GM12878 (cell line): ENCODE measurements around the gene TM4SF4. TPM values are rescaled to one million over a fixed set of nuclear protein-coding genes. Genes with fewer than 3 reads are reported as not detected.

ENCODE experiments used
- ATAC-seq: fragments of 200-7000 bp; cut with Tn5 transposase; 3 replicates; pipeline ENCODE4 v1.9.1; 2020; ENCODE audit warnings: mild to moderate bottlenecking, moderate library complexity
- BruUV-seq: library from RNA; stranded (reverse); fragments of 400-500 nt; replicated peaks from 2 replicates; lab custom pipeline; 2021; lab: Mats Ljungman, UMichigan
- CTCF ChIA-PET: fragments of 300-600 bp; sonication (Branson Sonifier 250); formaldehyde crosslinking; extraction: SDS; loops from one replicate; lab custom pipeline; 2021; ENCODE audit warnings: inconsistent platforms; lab: Yijun Ruan, JAX
- POLR2A ChIA-PET: fragments of 350-600 bp; formaldehyde crosslinking; extraction: SDS; loops from one replicate; lab custom pipeline; 2021; ENCODE audit warnings: inconsistent platforms; lab: Charles Lee
- RAD21 ChIA-PET: fragments of 300-600 bp; sonication (Branson Sonifier 250); formaldehyde crosslinking; loops from one replicate; lab custom pipeline; 2023; ENCODE audit warnings: antibody characterized with exemption; ENCODE audit not compliant: unreplicated experiment; lab: Charles Lee
- SMC1A ChIA-PET: fragments of 300-600 bp; sonication (Branson Sonifier 250); formaldehyde crosslinking; loops from one replicate; lab custom pipeline; 2023; ENCODE audit not compliant: unreplicated experiment, uncharacterized antibody; lab: Charles Lee
- DNase-seq: peaks from one replicate; pipeline ENCODE4 v3.0.0-alpha.2; 2011; ENCODE audit warnings: low read depth, low spot score
- FAIRE-seq: peaks from 3 replicates; lab custom pipeline; 2011; peaks lifted over from hg19 to GRCh38; lab: Jason Lieb, UNC
- H2AFZ ChIP-seq: 2 replicates; pipeline ENCODE4 v1.6.0; 2011; ENCODE audit warnings: low read depth, low read length, control low read depth; ENCODE audit not compliant: control insufficient read depth
- H3K27ac ChIP-seq: 2 replicates; pipeline ENCODE4 v1.5.1; 2011; ENCODE audit warnings: control low read depth; ENCODE audit not compliant: control insufficient read depth, insufficient read depth
- H3K27me3 ChIP-seq, 2 experiments: replicated peaks in 1 of 2; 2 replicates each; pipeline versions ENCODE4 v1.6.0 to v1.6.1; 2011; ENCODE audit warnings: low read length in 1 of 2; ENCODE audit not compliant: control insufficient read depth in 2 of 2, insufficient read depth in 2 of 2
- H3K36me3 ChIP-seq, 2 experiments: 2 replicates each; pipeline ENCODE4 v1.5.1; 2011; ENCODE audit warnings: low read length in 1 of 2; ENCODE audit not compliant: control insufficient read depth in 2 of 2, insufficient read depth in 2 of 2
- H3K4me1 ChIP-seq: 2 replicates; pipeline ENCODE4 v1.6.1; 2011; ENCODE audit warnings: mild to moderate bottlenecking, low read length, moderate library complexity, mixed read lengths; ENCODE audit not compliant: control insufficient read depth, insufficient read depth
- H3K4me2 ChIP-seq: 2 replicates; pipeline ENCODE4 v1.6.0; 2011; ENCODE audit warnings: control low read depth; ENCODE audit not compliant: control insufficient read depth, insufficient read depth
- H3K4me3 ChIP-seq: fragments of 200-600 bp; sonication (generic); 2 replicates; pipeline ENCODE4 v1.5.1; 2016
- H3K79me2 ChIP-seq: 2 replicates; pipeline ENCODE4 v1.6.0; 2011; ENCODE audit warnings: low read length; ENCODE audit not compliant: control insufficient read depth, insufficient read depth
- H3K9ac ChIP-seq: 2 replicates; pipeline ENCODE4 v1.8.0; 2011; ENCODE audit warnings: low read length, control low read depth, mixed read lengths; ENCODE audit not compliant: control insufficient read depth, insufficient read depth
- H3K9me3 ChIP-seq: replicated peaks from 3 replicates; pipeline ENCODE4 v1.5.1; 2011; ENCODE audit warnings: mild to moderate bottlenecking, low read length; ENCODE audit not compliant: control insufficient read depth, insufficient read depth
- H4K20me1 ChIP-seq: 2 replicates; pipeline ENCODE4 v1.6.0; 2011; ENCODE audit not compliant: control insufficient read depth, insufficient read depth
- BHLHE40 ChIP-seq, 2 experiments: fragments of 450-650 bp in 1 of 2; IDR thresholded peaks; 2 replicates each; pipeline ENCODE4 v1.6.1; 2011 to 2017; ENCODE audit warnings: low read depth in 2 of 2, borderline replicate concordance in 1 of 2, improper control_type of control experiment in 1 of 2, low read length in 1 of 2, mild to moderate bottlenecking in 1 of 2
- CHD2 ChIP-seq: IDR thresholded peaks from 2 replicates; pipeline ENCODE4 v1.6.1; 2011; ENCODE audit warnings: low read depth, low read length, improper control_type of control experiment, borderline replicate concordance
- CREM ChIP-seq: IDR thresholded peaks from 2 replicates; pipeline ENCODE4 v1.6.1; 2014; ENCODE audit warnings: antibody characterized with exemption, low read depth
- EED ChIP-seq: sonication (generic); IDR thresholded peaks from 2 replicates; pipeline ENCODE4 v1.6.1; 2016; ENCODE audit warnings: antibody characterized with exemption, low read depth
- GATAD2B ChIP-seq: fragments of 450-650 bp; conservative IDR thresholded peaks from 2 replicates; pipeline ENCODE4 v1.6.1; 2017; ENCODE audit warnings: low read depth, mild to moderate bottlenecking, moderate library complexity
- IKZF2 ChIP-seq, 2 experiments: fragments of 450-650 bp; IDR thresholded peaks; 2 replicates each; pipeline ENCODE4 v1.6.1; 2017; ENCODE audit warnings: mild to moderate bottlenecking in 2 of 2, moderate library complexity in 2 of 2
- MAX ChIP-seq: IDR thresholded peaks from 2 replicates; pipeline ENCODE4 v1.6.1; 2012; ENCODE audit warnings: low read depth, low read length, improper control_type of control experiment
- MEF2A ChIP-seq: IDR thresholded peaks from 2 replicates; pipeline ENCODE4 v1.6.1; 2011; ENCODE audit warnings: low read depth, mild to moderate bottlenecking, low read length, moderate library complexity; ENCODE audit not compliant: insufficient read depth
- PML ChIP-seq: IDR thresholded peaks from 2 replicates; pipeline ENCODE4 v1.6.1; 2012; ENCODE audit warnings: low read length, inconsistent platforms
- POU2F2 ChIP-seq: IDR thresholded peaks from 3 replicates; pipeline ENCODE4 v1.6.1; 2011; ENCODE audit warnings: low read depth, mild to moderate bottlenecking, low read length, borderline replicate concordance
- SP1 ChIP-seq: IDR thresholded peaks from one replicate; pipeline ENCODE4 v1.6.1; 2011; ENCODE audit warnings: low read depth, low read length
- STAT1 ChIP-seq: fragments of 450-650 bp; conservative IDR thresholded peaks from 2 replicates; pipeline ENCODE4 v1.6.1; 2014; ENCODE audit warnings: antibody characterized with exemption, mild to moderate bottlenecking
- TBL1XR1 ChIP-seq: IDR thresholded peaks from 2 replicates; pipeline ENCODE4 v1.6.1; 2012; ENCODE audit warnings: low read depth, low read length, improper control_type of control experiment
- ZNF24 ChIP-seq: fragments of 450-650 bp; IDR thresholded peaks from 2 replicates; pipeline ENCODE4 v1.6.1; 2017; ENCODE audit warnings: antibody characterized with exemption, mild to moderate bottlenecking
- ZNF687 ChIP-seq: fragments of 450-650 bp; IDR thresholded peaks from 2 replicates; pipeline ENCODE4 v1.6.1; 2017; ENCODE audit warnings: mild to moderate bottlenecking, moderate library complexity
- WGBS: methylation state at CpG from one replicate; pipeline ENCODE4 v1.1.6; 2016; ENCODE audit warnings: low lambda C conversion rate; ENCODE audit not compliant: insufficient replicate concordance, insufficient coverage; ENCODE audit errors: missing lambda C conversion rate; 5-methylcytosine and 5-hydroxymethylcytosine counted together
- in situ Hi-C: fragments of 300-500 bp; cut with MboI; formaldehyde crosslinking; loops from 9 replicates; pipeline ENCODE4 v1.14.3; 2018; ENCODE audit warnings: mixed read lengths
- intact Hi-C: fragments of 100-400 bp; cut with micrococcal nuclease; formaldehyde crosslinking; loops from one replicate; pipeline ENCODE4 v1.14.2; 2022; ENCODE audit not compliant: unreplicated experiment
- polyA plus RNA-seq, 11 experiments: library from polyadenylated mRNA; depleted of rRNA in 4 of 11; unstranded in 6 of 11; stranded (reverse) in 5 of 11; fragments of >200 nt; fragmentation: Nextera tagmentation in 4 of 11; fragmentation: Illumina TruSeq in 1 of 11; extraction: Ambion mirVana in 4 of 11; extraction: Trizol in 1 of 11; gene quantifications; 1 replicate in 1 of 11; 2 replicates in 10 of 11; pipeline versions ENCODE4 v1.2.1 to v1.2.3, GENCODE V29; 2011 to 2016; ENCODE audit warnings: inconsistent platforms in 2 of 11, missing spikeins in 2 of 11, low read depth in 1 of 11
- total RNA-seq, 4 experiments: library from RNA; depleted of rRNA in 3 of 4; stranded (reverse); fragments of >200 nt in 3 of 4; fragmentation: Illumina TruSeq in 1 of 4; extraction: Trizol in 1 of 4; gene quantifications; 2 replicates each; pipeline versions ENCODE4 v1.2.1 to v1.2.3, GENCODE V29; 2013 to 2021

The TM4SF4 gene
- total and polyA plus RNA-seq, 10 of the 15 experiments (the other 5 are each of a cell fraction or from before 2014, with no cell fraction given): 0.06 to 1.3 TPM; not detected in 8

GRCh38 chr3:149506965-149507364 lies 32.5 kb downstream of the TM4SF4 start:
- Histone ChIP-seq H3K4me2 (no peak overlapping the region), H3K27me3 (no peaks in the 10 kb centered on the region), H3K9ac (no peak overlapping the region), H3K27ac (no peak overlapping the region)
- POLR2A ChIA-PET: no interaction called here
- DNase-seq: no peak
- TF ChIP-seq ZNF687: no peak
- no peak for TF ChIP-seq SP1
- TF ChIP-seq PML: no peak
- no peak for TF ChIP-seq CREM
- TF ChIP-seq POU2F2: no peak
- no peak for TF ChIP-seq MEF2A
- no peak for TF ChIP-seq TBL1XR1
- TF ChIP-seq CHD2: no peak
- TF ChIP-seq IKZF2 (IDR thresholded peaks at IDR 0.05): no peak
- no peak for TF ChIP-seq BHLHE40 (IDR thresholded peaks at IDR 0.05; ENCODE audit: borderline replicate concordance in 1 of 2, low read depth in 2 of 2, low read length in 1 of 2)
- no peak for TF ChIP-seq ZNF24
- no peak for TF ChIP-seq MAX
- no peak for TF ChIP-seq EED
- TF ChIP-seq GATAD2B: no peak
- no peak for TF ChIP-seq STAT1
- TF ChIP-seq, all 136 proteins: peak for 0
- H4K20me1 ChIP-seq: no peaks in the 10 kb centered on the region
- no peak overlapping the region for H2AFZ ChIP-seq
- in situ Hi-C loops (loop anchor here (5.0 to 25.0 kb wide), 2 partner anchors 265 to 680 kb away; no protein-coding TSS in a partner anchor), intact Hi-C loops (no loop called here)
- SMC1A ChIA-PET: interaction anchor here (1.2 kb wide), 1 partner anchor 26 kb away, joined by 3 read pairs; no protein-coding TSS in a partner anchor
- H3K79me2 ChIP-seq: no peaks in the 10 kb centered on the region
- BruUV-seq: no TSS peak
- H3K4me1 ChIP-seq: no peaks in the 10 kb centered on the region; the same call in 1 of the 2 replicates
- RAD21 ChIA-PET: interaction anchor here (3.4 kb wide), 1 partner anchor 62 kb away, joined by 10 read pairs; no protein-coding TSS in a partner anchor
- CTCF ChIA-PET: interaction anchor here (0.9 to 11.4 kb wide), 5 partner anchors 12 to 265 kb away, joined by 3 to 222 read pairs (median 4); no protein-coding TSS in a partner anchor
- H3K9me3 ChIP-seq: no peaks in the 10 kb centered on the region
- H3K4me3 ChIP-seq: no peak overlapping the region
- WGBS: 35% methylated on average over 2 of the region's 2 CpGs
- ATAC-seq: no peak
- no peaks in the 10 kb centered on the region for H3K36me3 ChIP-seq
- FAIRE-seq: no peak
